ENCODE results near the gene SEC31A. TPM values are rescaled to one million over a fixed set of nuclear protein-coding genes. Genes with fewer than 3 reads are reported as not detected.

SEC31A gene
- total and polyA plus RNA-seq, 4 donors = 83.7 to 244 (median 149) TPM

DNA sequence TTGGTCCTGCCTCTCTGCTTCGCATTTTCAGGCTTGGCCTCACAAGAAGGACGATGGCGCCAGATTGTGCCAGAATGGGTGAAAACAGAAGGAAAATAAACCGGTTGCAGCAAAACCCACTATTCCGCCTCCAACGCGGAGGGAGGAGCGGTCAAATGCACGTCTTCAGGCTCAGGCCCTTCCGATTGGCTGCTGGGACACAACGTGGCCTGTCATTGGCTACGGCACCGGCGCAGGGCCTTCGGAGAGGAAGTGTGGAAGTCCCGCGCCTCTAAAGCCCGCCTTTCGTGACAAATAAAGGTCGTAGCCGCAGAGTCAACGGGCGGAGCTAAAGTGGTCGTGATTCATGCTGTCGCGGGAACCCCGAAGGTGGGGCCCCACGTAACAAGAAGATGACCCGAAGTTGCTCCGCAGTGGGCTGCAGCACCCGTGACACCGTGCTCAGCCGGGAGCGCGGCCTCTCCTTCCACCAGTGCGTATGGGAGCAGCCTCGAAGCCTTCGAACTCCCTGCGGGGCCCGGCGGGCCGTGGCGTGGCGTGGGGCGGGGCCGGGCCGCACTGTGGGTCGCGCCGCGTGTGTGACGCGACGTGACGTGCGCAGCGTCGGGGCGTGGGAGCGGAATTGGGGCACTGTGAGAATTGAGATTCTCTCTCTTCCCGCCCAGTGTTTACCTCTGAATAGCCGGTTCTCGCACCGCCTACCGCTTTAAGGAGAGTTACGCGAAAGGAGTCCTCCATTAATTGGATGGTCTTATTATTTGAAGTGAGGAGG, 9.6 kb upstream of the SEC31A start, which contains the start of gene THAP9:
Gene THAP9 (plus strand): TSS at position 325 of the 772 bp plus-strand sequence. CDS start 68 bp downstream, at position 393.
- Histone ChIP-seq H3K27ac (ENCODE audit: low read depth in 1 of 2, low read length in 1 of 2) (peak within 1 kb of the TSS; percentile 94 to 97), H3K27me3 (ENCODE audit: control insufficient read depth in 3 of 3, insufficient read depth in 3 of 3, low read length in 2 of 3) (no peaks in the 10 kb centered on the region), H3K9ac (ENCODE audit: insufficient read depth in 1 of 2, low read length in 2 of 2) (peak within 1 kb of the TSS; percentile 99 to 100), H3K9me3 (ENCODE audit: control insufficient read depth in 4 of 4, insufficient read depth in 3 of 4, low read length in 3 of 4) (no peaks in the 10 kb centered on the region), H3K36me3 (ENCODE audit: control insufficient read depth in 4 of 4, insufficient read depth in 4 of 4, low read length in 4 of 4) (peaks cover 0 to 6% (median 0%) of the 10 kb centered on the region in 4 donors), H3K4me1 (ENCODE audit: control insufficient read depth in 5 of 5, insufficient read depth in 5 of 5, low read length in 5 of 5) (peaks cover 0 to 32% (median 3%) of the 10 kb centered on the region in 5 donors), H3K4me3 (peak within 1 kb of the TSS; percentile 79)
- peak; percentile 99 to 100 (median 99) for DNase-seq
- ATAC-seq (ENCODE audit: insufficient read depth, low FRiP score) = peak; percentile 97
- no peak for TF ChIP-seq CTCF (IDR thresholded peaks at IDR 0.05; ENCODE audit: control extremely low read depth, extremely low read depth)
- WGBS, 2 donors = 0% methylated on average over 67 of the region's 67 CpGs

DNA sequence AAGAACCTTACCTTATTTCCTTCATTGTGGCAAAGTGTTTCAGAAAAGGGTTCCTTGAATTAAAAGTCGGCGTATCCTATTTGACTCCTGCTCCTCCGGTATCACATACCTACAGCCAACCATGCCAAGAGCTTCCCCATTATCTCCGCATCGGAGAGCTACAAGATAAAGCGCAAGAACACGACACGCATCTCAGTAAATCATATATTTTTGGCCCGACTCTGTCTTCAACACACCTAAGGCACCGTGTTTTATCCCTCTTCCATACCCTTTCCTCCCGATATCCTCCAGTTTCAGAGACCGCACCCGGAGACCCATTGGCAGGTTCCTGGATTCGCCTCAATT, 9.1 kb upstream of the SEC31A start:
- no peak for TF ChIP-seq CTCF (IDR thresholded peaks at IDR 0.05; ENCODE audit: control extremely low read depth, extremely low read depth)
- Histone ChIP-seq H3K9ac (ENCODE audit: insufficient read depth in 1 of 2, low read length in 2 of 2) (peak overlapping the region; percentile 89 to 93), H3K9me3 (ENCODE audit: control insufficient read depth in 4 of 4, insufficient read depth in 3 of 4, low read length in 3 of 4) (no peaks in the 10 kb centered on the region), H3K4me3 (peak overlapping the region; percentile 79), H3K27ac (ENCODE audit: low read depth in 1 of 2, low read length in 1 of 2) (peak overlapping the region; percentile 88 to 94), H3K36me3 (ENCODE audit: control insufficient read depth in 4 of 4, insufficient read depth in 4 of 4, low read length in 4 of 4) (peaks cover 0 to 6% (median 1%) of the 10 kb centered on the region in 4 donors), H3K27me3 (ENCODE audit: control insufficient read depth in 3 of 3, insufficient read depth in 3 of 3, low read length in 2 of 3) (no peaks in the 10 kb centered on the region), H3K4me1 (ENCODE audit: control insufficient read depth in 5 of 5, insufficient read depth in 5 of 5, low read length in 5 of 5) (peaks cover 0 to 32% (median 3%) of the 10 kb centered on the region in 5 donors)
- ATAC-seq (ENCODE audit: insufficient read depth, low FRiP score) (peak; percentile 0), DNase-seq (no peak)
- 0 to 1% methylated on average over 14 of the region's 14 CpGs for WGBS, 2 donors

GRCh38 chr4:82899374-82900065, 8.6 kb upstream of the SEC31A start:
- H3K36me3 ChIP-seq (ENCODE audit: control insufficient read depth in 4 of 4, insufficient read depth in 4 of 4, low read length in 4 of 4) = peaks cover 0 to 6% (median 2%) of the 10 kb centered on the region in 4 donors
- WGBS, 2 donors = 1 to 2% methylated on average over 4 of the region's 4 CpGs
- H3K9me3 ChIP-seq (ENCODE audit: control insufficient read depth in 4 of 4, insufficient read depth in 3 of 4, low read length in 3 of 4) = no peaks in the 10 kb centered on the region
- peak overlapping the region; percentile 79 for H3K4me3 ChIP-seq
- peaks cover 0 to 32% (median 3%) of the 10 kb centered on the region in 5 donors for H3K4me1 ChIP-seq (ENCODE audit: control insufficient read depth in 5 of 5, insufficient read depth in 5 of 5, low read length in 5 of 5)
- TF ChIP-seq CTCF (IDR thresholded peaks at IDR 0.05; ENCODE audit: control extremely low read depth, extremely low read depth) = no peak
- H3K27ac ChIP-seq (ENCODE audit: low read depth in 1 of 2, low read length in 1 of 2) = peak overlapping the region; percentile 88 to 94
- H3K27me3 ChIP-seq (ENCODE audit: control insufficient read depth in 3 of 3, insufficient read depth in 3 of 3, low read length in 2 of 3) = no peaks in the 10 kb centered on the region
- H3K9ac ChIP-seq (ENCODE audit: insufficient read depth in 1 of 2, low read length in 2 of 2) = peak overlapping the region; percentile 89 to 93
- ATAC-seq (ENCODE audit: insufficient read depth, low FRiP score) (no peak), DNase-seq (peak in 1 of 3 donors; percentile 32)
